Fibroblast of villous mesenchyme (primary cell): ENCODE results near the gene CARD14. TPM values are rescaled to one million over a fixed set of nuclear protein-coding genes. Genes with fewer than 3 reads are reported as not detected.

Source experiments
- DNase-seq: peaks from one replicate; pipeline ENCODE4 v3.0.0-alpha.2; 2010; ENCODE audit warnings: low read depth
- H3K4me3 ChIP-seq: 2 replicates; pipeline ENCODE4 v1.5.1; 2011; ENCODE audit warnings: low read depth, mild to moderate bottlenecking, low read length
- total RNA-seq: library from RNA; depleted of rRNA; stranded (reverse); fragments of >200 nt; gene quantifications from 2 replicates; pipeline ENCODE4 v1.2.3, GENCODE V29; 2012
- TF ChIP-seq, protein P1 (sequence below): IDR thresholded peaks from 2 replicates; pipeline ENCODE4 v1.5.1; 2012; ENCODE audit warnings: low read depth, mild to moderate bottlenecking, low read length; ENCODE audit not compliant: insufficient read depth

Gene CARD14
- total RNA-seq, 1 donor = under 0.01 TPM

- H3K4me3 ChIP-seq = no peak overlapping the region
- DNase-seq = no peak
- TF ChIP-seq, protein P1, sequence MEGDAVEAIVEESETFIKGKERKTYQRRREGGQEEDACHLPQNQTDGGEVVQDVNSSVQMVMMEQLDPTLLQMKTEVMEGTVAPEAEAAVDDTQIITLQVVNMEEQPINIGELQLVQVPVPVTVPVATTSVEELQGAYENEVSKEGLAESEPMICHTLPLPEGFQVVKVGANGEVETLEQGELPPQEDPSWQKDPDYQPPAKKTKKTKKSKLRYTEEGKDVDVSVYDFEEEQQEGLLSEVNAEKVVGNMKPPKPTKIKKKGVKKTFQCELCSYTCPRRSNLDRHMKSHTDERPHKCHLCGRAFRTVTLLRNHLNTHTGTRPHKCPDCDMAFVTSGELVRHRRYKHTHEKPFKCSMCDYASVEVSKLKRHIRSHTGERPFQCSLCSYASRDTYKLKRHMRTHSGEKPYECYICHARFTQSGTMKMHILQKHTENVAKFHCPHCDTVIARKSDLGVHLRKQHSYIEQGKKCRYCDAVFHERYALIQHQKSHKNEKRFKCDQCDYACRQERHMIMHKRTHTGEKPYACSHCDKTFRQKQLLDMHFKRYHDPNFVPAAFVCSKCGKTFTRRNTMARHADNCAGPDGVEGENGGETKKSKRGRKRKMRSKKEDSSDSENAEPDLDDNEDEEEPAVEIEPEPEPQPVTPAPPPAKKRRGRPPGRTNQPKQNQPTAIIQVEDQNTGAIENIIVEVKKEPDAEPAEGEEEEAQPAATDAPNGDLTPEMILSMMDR = no peak
These were observed 53.4 kb downstream of the CARD14 start for GRCh38 chr17:80223142-80223815.

DNA sequence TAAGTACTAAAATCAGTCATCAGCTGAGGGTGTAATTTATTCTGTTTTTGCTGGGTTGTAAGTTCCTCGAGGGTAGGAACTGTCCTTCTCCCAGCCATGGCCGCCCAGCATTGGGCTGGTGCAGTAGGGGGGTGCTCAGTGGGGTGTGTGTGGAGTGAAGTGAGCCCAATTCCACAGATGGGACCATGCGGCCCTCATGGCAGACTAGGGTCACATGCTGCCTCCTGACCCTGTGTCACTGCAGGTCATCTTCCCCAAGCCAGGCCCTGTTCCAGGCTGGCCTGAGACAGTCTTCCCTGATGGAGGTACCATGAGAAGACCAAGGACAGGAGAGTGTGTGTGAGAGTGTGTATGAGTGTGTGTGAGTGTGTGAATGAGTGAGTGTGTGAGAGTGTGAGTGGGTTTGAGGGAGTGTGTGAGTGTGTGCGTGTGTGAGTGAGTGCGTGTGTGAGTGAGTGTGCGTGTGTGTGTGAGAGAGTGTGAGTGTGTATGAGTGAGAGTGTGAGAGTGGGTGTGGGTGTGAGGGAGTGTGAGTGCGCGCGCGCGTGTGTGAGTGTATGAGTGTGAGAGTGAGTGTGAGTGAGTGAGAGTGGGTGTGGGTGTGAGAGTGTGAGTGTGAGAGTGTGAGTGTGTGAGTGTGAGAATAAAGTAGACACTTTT, 54.1 kb downstream of the CARD14 start:
- no peak for DNase-seq
- H3K4me3 ChIP-seq = no peak overlapping the region
- TF ChIP-seq, protein P1 = no peak

GRCh38 chr17:80224683-80225082, 54.9 kb downstream of the CARD14 start:
- TF ChIP-seq, protein P1 = no peak
- no peak for DNase-seq
- no peak overlapping the region for H3K4me3 ChIP-seq

GRCh38 chr17:80225230-80225629, 55.4 kb downstream of the CARD14 start:
- TF ChIP-seq, protein P1 = no peak
- DNase-seq = no peak
- H3K4me3 ChIP-seq = no peak overlapping the region

DNA sequence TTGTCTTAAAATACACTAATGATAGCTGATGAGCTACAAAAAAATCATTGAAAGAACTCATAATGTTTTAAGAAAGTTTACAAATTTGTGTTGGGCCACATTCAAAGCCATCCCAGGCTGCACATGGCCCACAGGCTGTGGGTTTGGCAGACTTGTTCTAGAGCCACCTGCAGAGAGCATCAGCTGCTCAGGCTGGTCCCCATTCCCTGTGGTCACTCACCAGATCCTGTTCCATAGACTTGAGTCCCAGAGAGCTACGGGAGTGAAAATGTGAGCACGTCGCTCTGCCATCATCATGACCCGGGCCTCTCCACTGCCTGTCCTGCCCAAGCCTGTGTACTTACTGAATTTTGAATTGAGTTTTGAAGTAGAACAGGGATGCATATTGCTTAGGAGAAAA, 57.3 kb downstream of the CARD14 start:
- DNase-seq = no peak
- H3K4me3 ChIP-seq = no peak overlapping the region
- TF ChIP-seq, protein P1 = no peak

DNA sequence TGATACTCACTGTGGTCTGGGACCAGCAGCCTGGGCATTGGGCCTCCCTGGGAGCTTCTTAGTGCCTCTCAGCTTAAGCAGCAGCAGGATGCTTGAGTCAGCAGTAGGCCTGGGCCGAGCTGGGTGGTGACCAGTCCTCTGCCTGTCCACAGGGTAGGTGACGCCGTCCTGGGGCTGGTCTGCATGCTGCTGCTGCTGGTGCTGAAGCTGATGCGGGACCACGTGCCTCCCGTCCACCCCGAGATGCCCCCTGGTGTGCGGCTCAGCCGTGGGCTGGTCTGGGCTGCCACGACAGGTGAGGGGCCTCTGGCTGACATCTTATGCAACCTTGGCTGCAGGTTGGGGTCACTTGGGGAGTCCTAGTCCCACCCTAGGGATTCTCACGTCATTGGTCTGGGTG, 57.8 kb downstream of the CARD14 start:
- H3K4me3 ChIP-seq = no peak overlapping the region
- no peak for DNase-seq
- TF ChIP-seq, protein P1 = no peak
